NCI-H1092 (cell line): Measurements from ENCODE around the gene PRKAR1B.

Experiments used
- DNase-seq: peaks from one replicate; lab custom pipeline; 2025; lab: John Stamatoyannopoulos, UW

PRKAR1B gene

GRCh38 chr7:586494-586893 lies 140.6 kb downstream of the PRKAR1B start:
- DNase-seq = no peak

GRCh38 chr7:585873-586272 lies 141.2 kb downstream of the PRKAR1B start:
- DNase-seq = no peak

- no peak for DNase-seq
Observed at GRCh38 chr7:585229-585711, 141.8 kb downstream of the PRKAR1B start.

DNA sequence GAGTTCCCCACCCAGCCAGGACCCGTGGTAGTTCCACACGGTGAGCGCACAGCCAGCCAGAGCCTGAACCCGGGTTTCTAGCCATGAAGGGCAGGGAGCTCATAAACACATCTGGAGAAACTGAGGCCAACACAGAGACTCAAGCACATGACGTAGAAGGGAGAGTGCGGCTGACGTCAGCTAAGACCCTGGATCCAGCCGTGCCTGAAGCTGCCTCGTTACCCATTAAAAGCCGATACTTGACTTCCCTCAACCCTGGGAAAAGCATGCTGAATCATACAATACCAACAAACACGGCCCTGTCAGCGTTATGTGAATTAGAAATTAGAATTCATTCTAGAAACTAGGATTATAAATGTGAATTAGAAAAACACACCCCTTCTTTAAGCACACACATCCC lies 142.3 kb downstream of the PRKAR1B start:
- no peak for DNase-seq

- DNase-seq = no peak
Observed at GRCh38 chr7:584122-584465, 143.0 kb downstream of the PRKAR1B start.

DNA sequence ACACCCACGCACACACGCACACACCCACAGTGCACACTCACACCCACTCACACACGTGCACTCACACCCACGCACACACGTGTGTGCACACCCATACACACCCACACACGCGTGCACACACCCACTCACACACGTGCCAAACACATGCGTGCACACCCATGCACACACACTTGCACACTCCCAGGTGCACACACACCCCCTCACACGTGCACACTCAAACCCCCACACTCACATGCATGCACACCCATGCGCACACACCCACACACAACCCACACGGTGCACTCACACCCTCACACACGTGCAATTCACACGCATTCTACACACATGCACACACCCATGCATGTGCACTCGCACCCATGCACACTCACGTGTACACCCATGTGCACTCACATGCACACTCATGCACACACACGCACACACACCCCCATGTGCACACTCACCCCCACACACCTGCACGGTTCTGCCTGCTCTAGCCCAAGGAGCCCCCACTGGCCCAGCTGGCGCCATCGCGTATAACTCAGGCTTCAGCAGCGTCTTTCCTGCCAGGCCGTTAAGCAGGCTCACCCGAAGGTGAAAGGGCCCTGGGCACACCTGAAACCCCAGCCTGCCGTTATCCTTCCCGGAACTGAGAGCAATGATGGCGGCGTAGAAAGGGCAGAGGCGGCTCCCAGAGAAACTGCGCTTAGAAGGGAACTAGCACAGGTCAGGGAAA lies 143.5 kb downstream of the PRKAR1B start:
- DNase-seq = no peak

- no peak for DNase-seq
Observed at GRCh38 chr7:582931-583330, 144.2 kb downstream of the PRKAR1B start.

- DNase-seq = no peak
Observed at GRCh38 chr7:582081-582835, 144.8 kb downstream of the PRKAR1B start.

GRCh38 chr7:578386-578785 lies 148.7 kb downstream of the PRKAR1B start:
- no peak for DNase-seq

- no peak for DNase-seq
Observed at GRCh38 chr7:577741-578370, 149.2 kb downstream of the PRKAR1B start.

DNA sequence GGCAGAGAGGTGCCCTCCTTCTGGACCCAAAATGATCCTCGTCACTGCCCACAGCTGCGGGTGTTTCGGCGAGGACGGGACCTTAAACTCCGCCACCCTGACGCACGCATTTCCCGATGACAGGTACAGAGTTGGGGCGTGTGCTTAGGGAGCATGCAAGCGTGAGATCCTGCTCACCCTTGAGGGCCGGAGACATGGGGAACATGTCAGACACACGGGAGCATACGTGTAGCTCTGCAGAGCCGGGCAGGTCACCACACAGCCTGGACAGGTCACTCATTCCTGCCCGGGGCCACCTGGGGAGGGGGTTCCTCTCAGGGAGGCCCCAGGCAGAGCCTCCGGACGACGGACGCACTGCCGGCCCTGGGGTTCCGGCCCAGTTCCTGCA lies 149.8 kb downstream of the PRKAR1B start:
- no peak for DNase-seq

- DNase-seq = no peak
Observed at GRCh38 chr7:576524-577277, 150.4 kb downstream of the PRKAR1B start.

DNA sequence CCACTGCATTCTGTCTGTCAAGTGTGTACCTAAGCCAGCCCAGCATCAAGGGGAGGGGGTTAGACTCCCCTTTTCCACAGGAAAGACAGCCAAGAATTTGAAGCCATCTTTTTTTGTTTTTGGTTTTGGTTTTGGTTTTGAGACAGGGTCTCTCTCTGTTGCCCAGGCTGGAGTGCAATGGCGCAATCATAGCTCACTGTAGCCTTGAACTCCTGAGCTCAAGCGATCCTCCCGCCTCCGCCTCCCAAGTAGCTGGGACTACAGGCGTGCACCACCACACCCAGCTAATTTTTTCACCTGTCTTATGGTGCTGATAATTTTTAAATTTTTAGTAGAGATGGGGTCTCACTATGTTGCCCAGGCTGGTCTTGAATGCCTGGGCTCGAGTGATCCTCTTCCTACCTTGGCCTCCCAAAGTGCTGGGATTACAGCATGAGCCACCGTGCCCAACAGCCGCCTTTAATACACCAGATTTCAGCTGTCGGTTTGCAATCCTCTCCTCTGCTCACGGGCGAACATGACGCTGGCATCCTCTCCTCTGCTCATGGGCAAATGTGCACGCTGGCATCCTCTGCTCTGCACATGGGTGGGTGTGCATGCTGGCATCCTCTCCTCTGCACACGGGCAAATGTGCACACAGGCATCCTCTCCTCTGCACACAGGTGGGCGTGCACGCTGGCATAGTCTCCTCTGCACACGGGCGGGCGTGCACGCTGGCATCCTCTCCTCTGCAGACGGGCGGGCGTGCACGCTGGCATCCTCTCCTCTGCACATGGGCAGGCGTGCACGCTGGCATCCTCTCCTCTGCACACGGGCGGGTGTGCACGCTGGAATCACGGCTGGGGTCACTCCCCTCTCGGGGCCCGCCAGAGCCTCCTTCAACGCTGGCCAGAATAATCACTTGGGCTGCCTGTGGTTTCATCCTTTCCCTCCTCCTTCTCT lies 151.4 kb downstream of the PRKAR1B start:
- no peak for DNase-seq

DNA sequence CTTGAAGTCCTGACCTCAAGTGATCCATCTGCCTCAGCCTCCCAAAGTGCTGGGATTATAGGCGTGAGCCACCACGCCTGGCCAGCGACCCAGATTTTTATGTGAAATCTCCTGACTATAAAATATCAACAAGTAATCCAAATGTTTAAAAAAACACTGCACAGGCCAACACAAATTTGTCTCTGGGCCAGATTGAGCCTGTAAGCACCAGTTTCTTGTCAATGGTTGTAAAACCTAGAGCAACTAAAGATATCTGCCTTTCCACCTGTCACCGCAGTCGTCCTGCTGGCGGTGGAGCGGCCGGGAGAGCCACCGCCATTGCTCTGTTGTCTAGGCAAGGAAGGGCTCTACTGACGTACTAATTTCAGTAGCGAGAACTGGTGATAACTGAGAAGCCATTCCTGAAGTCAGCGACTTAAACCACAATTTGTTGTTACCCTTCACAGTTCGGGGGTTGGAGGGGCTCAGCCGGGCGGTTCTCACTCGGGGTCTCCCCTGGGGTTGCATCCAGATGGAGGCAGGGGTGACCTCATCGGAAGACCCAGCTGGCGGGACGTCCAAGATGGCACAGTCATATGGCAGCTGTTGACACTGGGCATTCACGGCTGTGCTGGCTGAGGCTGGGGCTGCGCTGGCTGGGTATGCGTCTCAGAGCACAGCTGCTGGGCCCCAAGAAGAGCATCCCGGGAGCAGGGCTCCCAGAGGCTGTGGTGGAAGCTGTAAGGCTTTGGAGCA lies 152.3 kb downstream of the PRKAR1B start:
- no peak for DNase-seq

DNA sequence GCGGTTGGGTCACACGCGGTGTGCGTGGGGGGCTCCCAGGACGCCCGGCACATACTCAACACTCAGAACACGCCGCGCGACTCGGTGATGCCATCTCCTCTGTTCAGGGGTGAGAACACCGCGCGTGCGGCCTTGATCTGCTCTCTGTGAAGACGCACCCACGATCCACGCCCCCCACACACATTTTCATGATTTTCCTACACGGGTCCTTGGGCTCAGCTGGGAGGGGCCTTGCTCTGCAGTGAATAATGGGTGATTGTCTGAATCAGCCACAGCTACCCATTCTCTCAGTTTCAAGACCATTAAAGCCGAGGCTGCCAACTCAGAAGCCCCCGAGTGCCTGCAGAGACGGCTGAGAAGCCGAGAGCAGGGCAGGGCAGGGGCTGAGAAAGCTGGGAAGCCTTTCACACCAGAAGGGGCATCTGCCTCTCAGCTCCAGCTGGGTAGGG lies 153.1 kb downstream of the PRKAR1B start:
- DNase-seq = no peak

- no peak for DNase-seq
Observed at GRCh38 chr7:573269-573932, 153.7 kb downstream of the PRKAR1B start.

GRCh38 chr7:572416-573268 lies 154.4 kb downstream of the PRKAR1B start:
- no peak for DNase-seq

DNA sequence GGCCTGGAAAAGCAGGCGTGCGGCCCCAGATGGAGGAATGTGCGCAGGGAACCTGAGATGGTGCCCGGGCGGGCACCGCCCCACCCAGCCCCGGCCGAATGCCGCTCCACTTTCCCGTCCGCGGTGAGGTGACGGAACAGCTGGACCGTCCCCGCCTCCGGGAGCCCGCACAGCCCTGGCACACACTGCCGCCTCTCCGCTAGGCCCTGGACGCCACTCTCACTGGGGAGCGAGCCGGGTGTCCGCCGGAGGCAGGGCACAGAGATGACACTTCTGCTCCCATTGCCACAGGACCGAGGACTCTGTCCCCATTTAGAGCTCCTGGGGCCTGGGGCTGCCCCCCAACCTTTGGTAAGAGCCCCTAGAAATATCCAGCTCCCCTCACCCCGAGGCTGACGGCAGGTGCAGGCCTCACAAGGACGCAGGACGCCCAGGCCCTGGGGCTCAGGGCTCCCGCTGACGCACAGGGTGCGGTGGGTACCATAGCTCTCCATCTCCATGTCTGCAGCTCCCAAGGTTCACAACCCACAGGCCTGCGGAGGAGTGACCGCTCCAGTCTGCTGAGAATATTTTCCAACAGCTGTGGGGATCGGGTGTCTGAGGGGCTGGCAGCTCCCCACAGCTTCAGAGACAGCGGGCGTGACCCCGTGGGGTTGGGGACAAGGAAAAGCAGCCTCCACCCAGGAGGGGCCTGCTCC lies 155.2 kb downstream of the PRKAR1B start:
- no peak for DNase-seq
